Activated CD8-positive, alpha-beta T cell treated with anti-CD3 and anti-CD28 coated beads, Interleukin-2, amount 10 ng/mL, durations not matched to agents 7 days and 5 days (primary cell): ENCODE data around the gene CENPO. TPM values are rescaled to one million over a fixed set of nuclear protein-coding genes. Genes with fewer than 3 reads are reported as not detected.

Experiments
- ATAC-seq: fragments of 150-1000 bp; cut with Tn5 transposase; one replicate; pipeline ENCODE4 v1.10.0; 2021; ENCODE audit warnings: moderate library complexity
- CTCF ChIA-PET: fragments of 350-600 bp; sonication (Branson Sonifier 250); formaldehyde crosslinking; loops from one replicate; lab custom pipeline; 2021; ENCODE audit warnings: antibody characterized with exemption; lab: Charles Lee
- POLR2A ChIA-PET: fragments of 350-600 bp; sonication (Branson Sonifier 250); formaldehyde crosslinking; loops from one replicate; lab custom pipeline; 2021; ENCODE audit warnings: antibody characterized with exemption; lab: Charles Lee
- DNase-seq: peaks from one replicate; pipeline ENCODE4 v3.0.0-alpha.2; 2020
- H3K27ac Mint-ChIP-seq: one replicate; pipeline ENCODE4 v1.8.0; 2021; ENCODE audit warnings: mild to moderate bottlenecking, mixed read lengths
- H3K27me3 Mint-ChIP-seq: one replicate; pipeline ENCODE4 v1.8.0; 2021; ENCODE audit warnings: low read depth, mixed read lengths
- H3K36me3 Mint-ChIP-seq: one replicate; pipeline ENCODE4 v1.8.0; 2021; ENCODE audit warnings: low read depth, mixed read lengths
- H3K4me1 Mint-ChIP-seq: one replicate; pipeline ENCODE4 v1.8.0; 2021; ENCODE audit warnings: low read depth, mixed read lengths
- H3K4me3 Mint-ChIP-seq: one replicate; pipeline ENCODE4 v1.8.0; 2021; ENCODE audit warnings: mild to moderate bottlenecking, mixed read lengths
- H3K9me3 Mint-ChIP-seq: one replicate; pipeline ENCODE4 v1.8.0; 2022; ENCODE audit warnings: mixed read lengths; ENCODE audit not compliant: insufficient read depth
- total RNA-seq, 2 experiments: library from RNA; stranded (reverse); gene quantifications; one replicate each; pipeline ENCODE4 v1.2.3, GENCODE V29; 2021

CENPO gene
- total RNA-seq, 2 experiments from 2014 or later: 53.9 to 56.1 TPM

- DNase-seq: no peak
- Mint-ChIP-seq H3K36me3 (peaks cover 7% of the 10 kb centered on the region), H3K27me3 (no peaks in the 10 kb centered on the region), H3K4me3 (no peak overlapping the region), H3K27ac (no peak overlapping the region), H3K9me3 (no peaks in the 10 kb centered on the region), H3K4me1 (no peaks in the 10 kb centered on the region)
- ChIA-PET POLR2A (interaction anchor here (0.5 kb wide), 1 partner anchor 295 kb away, joined by 3 read pairs; no protein-coding TSS in a partner anchor), CTCF (no interaction called here)
- ATAC-seq: peak; percentile 21
These were observed 48.0 kb downstream of the CENPO start for GRCh38 chr2:24840962-24841945.

- ATAC-seq: no peak
- no peaks in the 10 kb centered on the region for H3K27me3 Mint-ChIP-seq
- POLR2A ChIA-PET: no interaction called here
- no peak for DNase-seq
- CTCF ChIA-PET: no interaction called here
- H3K27ac Mint-ChIP-seq: no peak overlapping the region
- peaks cover 12% of the 10 kb centered on the region for H3K36me3 Mint-ChIP-seq
- H3K4me1 Mint-ChIP-seq: no peaks in the 10 kb centered on the region
- no peak overlapping the region for H3K4me3 Mint-ChIP-seq
- H3K9me3 Mint-ChIP-seq: no peaks in the 10 kb centered on the region
These were observed 49.1 kb downstream of the CENPO start for GRCh38 chr2:24842081-24843050.

- POLR2A ChIA-PET: no interaction called here
- ATAC-seq (no peak), DNase-seq (no peak)
- no peaks in the 10 kb centered on the region for H3K27me3 Mint-ChIP-seq
- peaks cover 13% of the 10 kb centered on the region for H3K36me3 Mint-ChIP-seq
- no peak overlapping the region for H3K4me3 Mint-ChIP-seq
- no peaks in the 10 kb centered on the region for H3K4me1 Mint-ChIP-seq
- H3K9me3 Mint-ChIP-seq: no peaks in the 10 kb centered on the region
- no peak overlapping the region for H3K27ac Mint-ChIP-seq
- CTCF ChIA-PET: no interaction called here
These were observed 50.2 kb downstream of the CENPO start for GRCh38 chr2:24843330-24843860.

- Mint-ChIP-seq H3K27me3 (no peaks in the 10 kb centered on the region), H3K4me3 (no peak overlapping the region), H3K9me3 (no peaks in the 10 kb centered on the region), H3K4me1 (no peaks in the 10 kb centered on the region), H3K36me3 (peaks cover 16% of the 10 kb centered on the region), H3K27ac (no peak overlapping the region)
- ChIA-PET CTCF (no interaction called here), POLR2A (no interaction called here)
- no peak for ATAC-seq
- no peak for DNase-seq
These were observed 50.9 kb downstream of the CENPO start for GRCh38 chr2:24844023-24844685.

- Mint-ChIP-seq H3K27me3 (no peaks in the 10 kb centered on the region), H3K4me3 (no peak overlapping the region), H3K9me3 (no peaks in the 10 kb centered on the region), H3K27ac (no peak overlapping the region), H3K36me3 (peaks cover 15% of the 10 kb centered on the region), H3K4me1 (no peaks in the 10 kb centered on the region)
- DNase-seq (no peak), ATAC-seq (no peak)
- ChIA-PET CTCF (no interaction called here), POLR2A (no interaction called here)
These were observed 52.5 kb downstream of the CENPO start for GRCh38 chr2:24845691-24846090.

- H3K27me3 Mint-ChIP-seq: no peaks in the 10 kb centered on the region
- DNase-seq (no peak), ATAC-seq (no peak)
- no peaks in the 10 kb centered on the region for H3K9me3 Mint-ChIP-seq
- H3K36me3 Mint-ChIP-seq: peaks cover 10% of the 10 kb centered on the region
- no peak overlapping the region for H3K4me3 Mint-ChIP-seq
- H3K4me1 Mint-ChIP-seq: peaks cover 2% of the 10 kb centered on the region
- ChIA-PET POLR2A (no interaction called here), CTCF (no interaction called here)
- no peak overlapping the region for H3K27ac Mint-ChIP-seq
These were observed 57.7 kb downstream of the CENPO start for GRCh38 chr2:24850944-24851343.

GRCh38 chr2:24852026-24852425 lies 58.8 kb downstream of the CENPO start:
- ChIA-PET CTCF (no interaction called here), POLR2A (no interaction called here)
- no peaks in the 10 kb centered on the region for H3K9me3 Mint-ChIP-seq
- peaks cover 7% of the 10 kb centered on the region for H3K36me3 Mint-ChIP-seq
- H3K27ac Mint-ChIP-seq: no peak overlapping the region
- peaks cover 2% of the 10 kb centered on the region for H3K4me1 Mint-ChIP-seq
- DNase-seq: no peak
- H3K4me3 Mint-ChIP-seq: no peak overlapping the region
- H3K27me3 Mint-ChIP-seq: no peaks in the 10 kb centered on the region
- no peak for ATAC-seq

GRCh38 chr2:24852431-24853020 lies 59.3 kb downstream of the CENPO start:
- no peaks in the 10 kb centered on the region for H3K9me3 Mint-ChIP-seq
- H3K36me3 Mint-ChIP-seq: peaks cover 4% of the 10 kb centered on the region
- ATAC-seq: no peak
- peaks cover 2% of the 10 kb centered on the region for H3K4me1 Mint-ChIP-seq
- ChIA-PET CTCF (no interaction called here), POLR2A (no interaction called here)
- no peak overlapping the region for H3K4me3 Mint-ChIP-seq
- no peak for DNase-seq
- H3K27ac Mint-ChIP-seq: no peak overlapping the region
- no peaks in the 10 kb centered on the region for H3K27me3 Mint-ChIP-seq

- Mint-ChIP-seq H3K4me3 (no peak overlapping the region), H3K9me3 (no peaks in the 10 kb centered on the region), H3K36me3 (peaks cover 4% of the 10 kb centered on the region), H3K27ac (no peak overlapping the region), H3K4me1 (peaks cover 2% of the 10 kb centered on the region), H3K27me3 (no peaks in the 10 kb centered on the region)
- no peak for ATAC-seq
- POLR2A ChIA-PET: no interaction called here
- CTCF ChIA-PET: interaction anchor here (0.7 kb wide), 1 partner anchor 710 kb away, joined by 3 read pairs; no protein-coding TSS in a partner anchor
- DNase-seq: no peak
These were observed 59.8 kb downstream of the CENPO start for GRCh38 chr2:24853046-24853445.

- no peak for ATAC-seq
- CTCF ChIA-PET: no interaction called here
- POLR2A ChIA-PET: interaction anchor here (0.5 kb wide), 1 partner anchor 15 kb away, joined by 3 read pairs; no protein-coding TSS in a partner anchor
These were observed 60.8 kb downstream of the CENPO start for GRCh38 chr2:24853996-24854395.

More at GRCh38 chr2:24853996-24854395, 60.8 kb downstream of the CENPO start:
- Mint-ChIP-seq H3K4me1 (peaks cover 2% of the 10 kb centered on the region), H3K9me3 (no peaks in the 10 kb centered on the region), H3K27me3 (no peaks in the 10 kb centered on the region), H3K36me3 (peaks cover 3% of the 10 kb centered on the region), H3K27ac (no peak overlapping the region), H3K4me3 (no peak overlapping the region)
- no peak for DNase-seq
